GM20431 (cell line): ENCODE data around the gene SRSF2.
"Not testable (repeated sequence)": the region's sequence is repeated elsewhere in the genome, so short reads cannot be mapped to it uniquely, and the experiment has no call there.

Experiments used
- in situ Hi-C: fragments of 300-500 bp; cut with MseI, MboI; formaldehyde crosslinking; loops from one replicate; pipeline ENCODE4 v1.15.0; 2020; ENCODE audit warnings: low sequenced_read_pairs; ENCODE audit not compliant: unreplicated experiment

The SRSF2 gene

GRCh38 chr17:76737082-76737675 is at the start of gene SRSF2:
TSS of gene SRSF2 (minus strand) at chr17:76737331. CDS start at chr17:76737160, 171 bp downstream.
- in situ Hi-C loops: no loop called here

GRCh38 chr17:76784926-76785325 is 47.8 kb upstream of the SRSF2 start:
- in situ Hi-C loops: no loop called here

- in situ Hi-C loops: no loop called here
These were observed 46.0 kb upstream of the SRSF2 start for GRCh38 chr17:76783146-76783545.

- in situ Hi-C loops: no loop called here
These were observed 44.2 kb upstream of the SRSF2 start for GRCh38 chr17:76781056-76781982.

GRCh38 chr17:76775021-76775600 is 38.0 kb upstream of the SRSF2 start:
- in situ Hi-C loops: no loop called here

GRCh38 chr17:76772842-76773525 is 35.9 kb upstream of the SRSF2 start:
- in situ Hi-C loops: no loop called here

GRCh38 chr17:76758570-76758969 is 21.4 kb upstream of the SRSF2 start:
- in situ Hi-C loops: no loop called here

GRCh38 chr17:76757256-76757655 is 20.1 kb upstream of the SRSF2 start:
- in situ Hi-C loops: no loop called here

GRCh38 chr17:76755285-76755684 is 18.2 kb upstream of the SRSF2 start:
- in situ Hi-C loops: no loop called here

GRCh38 chr17:76753061-76753961 is 16.2 kb upstream of the SRSF2 start:
- in situ Hi-C loops: no loop called here

GRCh38 chr17:76752006-76752405 is 14.9 kb upstream of the SRSF2 start:
- in situ Hi-C loops: no loop called here

- in situ Hi-C loops: no loop called here
These were observed 14.4 kb upstream of the SRSF2 start for GRCh38 chr17:76751416-76751993.

- in situ Hi-C loops: no loop called here
These were observed 11.5 kb upstream of the SRSF2 start for GRCh38 chr17:76748657-76749056.

- in situ Hi-C loops: no loop called here
These were observed 10.7 kb upstream of the SRSF2 start for GRCh38 chr17:76747716-76748363.

- in situ Hi-C loops: not testable (repeated sequence)
These were observed 8.7 kb upstream of the SRSF2 start for GRCh38 chr17:76745785-76746184.

- in situ Hi-C loops: no loop called here
These were observed 7.6 kb upstream of the SRSF2 start for GRCh38 chr17:76744747-76745146.

- in situ Hi-C loops: no loop called here
These were observed 5.8 kb upstream of the SRSF2 start for GRCh38 chr17:76742958-76743357.

GRCh38 chr17:76740329-76741118 is 3.4 kb upstream of the SRSF2 start:
- in situ Hi-C loops: no loop called here
